ENCODE results near the gene ZNF423.

Gene ZNF423

GRCh38 chr16:49846800-49847199, 9.1 kb downstream of the ZNF423 start:
- DNase-seq = no peak

- DNase-seq = no peak
These were observed 11.6 kb downstream of the ZNF423 start for GRCh38 chr16:49844359-49844758.

GRCh38 chr16:49843758-49844157, 12.2 kb downstream of the ZNF423 start:
- DNase-seq = no peak

GRCh38 chr16:49842972-49843371, 12.9 kb downstream of the ZNF423 start:
- no peak for DNase-seq

- DNase-seq = no peak
These were observed 16.7 kb downstream of the ZNF423 start for GRCh38 chr16:49839017-49839825.

- no peak for DNase-seq
These were observed 17.4 kb downstream of the ZNF423 start for GRCh38 chr16:49838441-49839016.

- DNase-seq = no peak
These were observed 18.1 kb downstream of the ZNF423 start for GRCh38 chr16:49837688-49838410.

GRCh38 chr16:49836668-49837067, 19.2 kb downstream of the ZNF423 start:
- DNase-seq = no peak

GRCh38 chr16:49836218-49836617, 19.7 kb downstream of the ZNF423 start:
- DNase-seq = no peak

- no peak for DNase-seq
These were observed 20.6 kb downstream of the ZNF423 start for GRCh38 chr16:49835161-49835777.

- DNase-seq = no peak
These were observed 21.3 kb downstream of the ZNF423 start for GRCh38 chr16:49834531-49835151.

GRCh38 chr16:49833796-49834530, 21.9 kb downstream of the ZNF423 start:
- no peak for DNase-seq

GRCh38 chr16:49833085-49833484, 22.8 kb downstream of the ZNF423 start:
- DNase-seq = no peak

- DNase-seq = no peak
These were observed 23.7 kb downstream of the ZNF423 start for GRCh38 chr16:49832177-49832576.

- DNase-seq = no peak
These were observed 25.0 kb downstream of the ZNF423 start for GRCh38 chr16:49830873-49831272.

GRCh38 chr16:49828533-49829267, 27.2 kb downstream of the ZNF423 start:
- no peak for DNase-seq

- no peak for DNase-seq
These were observed 28.0 kb downstream of the ZNF423 start for GRCh38 chr16:49827805-49828438.

- no peak for DNase-seq
These were observed 29.4 kb downstream of the ZNF423 start for GRCh38 chr16:49826515-49826914.

- DNase-seq = no peak
These were observed 30.9 kb downstream of the ZNF423 start for GRCh38 chr16:49825041-49825440.

GRCh38 chr16:49824593-49824992, 31.3 kb downstream of the ZNF423 start:
- no peak for DNase-seq

Data from SHP77 (cell line).